Brain microvascular endothelial cell (primary cell): Measurements from ENCODE around the gene GLRA3.

ENCODE experiments used
- DNase-seq: peaks from one replicate; pipeline ENCODE4 v3.0.0-alpha.2; 2020
- H3K27ac ChIP-seq: fragments of 250-450 bp; sonication (Bioruptor Pico); 2 replicates; pipeline ENCODE4 v1.5.1; 2020; ENCODE audit warnings: mild to moderate bottlenecking, moderate library complexity
- H3K27me3 ChIP-seq: fragments of 250-450 bp; sonication (Bioruptor Pico); replicated peaks from 2 replicates; pipeline ENCODE4 v1.5.1; 2020; ENCODE audit warnings: mild to moderate bottlenecking
- H3K36me3 ChIP-seq: fragments of 250-450 bp; sonication (Bioruptor Pico); replicated peaks from 2 replicates; pipeline ENCODE4 v1.5.1; 2020; ENCODE audit warnings: mild to moderate bottlenecking
- H3K4me3 ChIP-seq: 2 replicates; pipeline ENCODE4 v1.5.1; 2011; ENCODE audit warnings: low read depth, mild to moderate bottlenecking, control low read depth, low read length, moderate library complexity
- CTCF ChIP-seq: IDR thresholded peaks from 2 replicates; pipeline ENCODE4 v1.5.1; 2011; ENCODE audit warnings: low read depth, mild to moderate bottlenecking, moderate library complexity, low read length, control low read depth, inconsistent platforms; ENCODE audit errors: missing control alignments
- in situ Hi-C: cut with HindIII; loops from 2 replicates; pipeline ENCODE4 v1.10.0; 2017; ENCODE audit warnings: low sequenced_read_pairs, low pct_ligation_motif_present

The GLRA3 gene

GRCh38 chr4:174591243-174592021 is 237.6 kb downstream of the GLRA3 start:
- TF ChIP-seq CTCF, result no peak
- Histone ChIP-seq H3K27ac (no peak overlapping the region), H3K4me3 (no peak overlapping the region), H3K36me3 (no peaks in the 10 kb centered on the region), H3K27me3 (no peaks in the 10 kb centered on the region)
- in situ Hi-C loops, result no loop called here
- no peak for DNase-seq

- DNase-seq, result no peak
- in situ Hi-C loops, result no loop called here
- H3K36me3 ChIP-seq, result no peaks in the 10 kb centered on the region
- no peak for TF ChIP-seq CTCF
- no peak overlapping the region for H3K27ac ChIP-seq
- H3K4me3 ChIP-seq, result no peak overlapping the region
- H3K27me3 ChIP-seq, result no peaks in the 10 kb centered on the region
Measured at GRCh38 chr4:174590336-174590735, 238.7 kb downstream of the GLRA3 start.
